HG03045 (cell line): ENCODE measurements around the gene ACOD1.

Source experiments
- ATAC-seq: cut with Tn5 transposase; IDR thresholded peaks from one replicate; pipeline ENCODE4 v1.9.1; 2021; ENCODE audit warnings: mild to moderate bottlenecking, moderate library complexity; ENCODE audit not compliant: unreplicated experiment

The ACOD1 gene

DNA sequence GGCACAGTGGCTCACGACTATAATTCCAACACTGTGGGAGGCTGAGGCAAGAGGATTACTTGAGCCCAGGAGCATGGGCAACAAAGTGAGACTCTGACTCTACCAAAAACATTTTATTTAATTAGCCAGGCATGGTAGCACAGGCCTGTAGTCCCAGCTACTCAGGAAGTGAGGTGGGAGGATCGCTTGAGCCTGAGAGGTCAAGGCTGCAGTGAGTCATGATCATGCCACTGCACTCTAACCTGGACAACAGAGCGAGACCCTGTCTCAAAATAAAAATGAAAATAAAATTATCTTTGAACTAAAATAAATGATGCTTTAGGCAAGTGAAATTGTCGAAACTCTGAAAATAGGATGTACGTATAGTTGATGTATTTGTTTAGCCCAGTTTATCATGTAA is 35.4 kb downstream of the ACOD1 start:
- ATAC-seq, result no peak

DNA sequence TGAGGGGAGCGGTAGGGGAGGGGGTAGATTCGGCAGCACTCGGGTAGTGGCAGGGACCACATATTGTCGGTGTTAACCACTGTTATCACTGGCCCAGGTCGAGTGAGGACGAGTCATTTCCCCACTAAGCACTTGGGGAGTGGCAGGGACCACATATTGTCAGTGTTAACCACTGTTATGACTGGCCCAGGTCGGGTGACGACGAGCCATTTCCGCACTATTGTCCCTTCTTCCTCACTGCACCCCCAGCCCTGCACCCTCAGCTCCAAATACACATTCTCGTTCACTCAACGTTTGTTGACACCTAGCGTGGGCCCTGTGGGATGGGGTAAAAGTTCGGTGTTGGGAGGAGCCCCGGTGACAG is 43.1 kb downstream of the ACOD1 start:
- ATAC-seq, result peak; percentile 43

DNA sequence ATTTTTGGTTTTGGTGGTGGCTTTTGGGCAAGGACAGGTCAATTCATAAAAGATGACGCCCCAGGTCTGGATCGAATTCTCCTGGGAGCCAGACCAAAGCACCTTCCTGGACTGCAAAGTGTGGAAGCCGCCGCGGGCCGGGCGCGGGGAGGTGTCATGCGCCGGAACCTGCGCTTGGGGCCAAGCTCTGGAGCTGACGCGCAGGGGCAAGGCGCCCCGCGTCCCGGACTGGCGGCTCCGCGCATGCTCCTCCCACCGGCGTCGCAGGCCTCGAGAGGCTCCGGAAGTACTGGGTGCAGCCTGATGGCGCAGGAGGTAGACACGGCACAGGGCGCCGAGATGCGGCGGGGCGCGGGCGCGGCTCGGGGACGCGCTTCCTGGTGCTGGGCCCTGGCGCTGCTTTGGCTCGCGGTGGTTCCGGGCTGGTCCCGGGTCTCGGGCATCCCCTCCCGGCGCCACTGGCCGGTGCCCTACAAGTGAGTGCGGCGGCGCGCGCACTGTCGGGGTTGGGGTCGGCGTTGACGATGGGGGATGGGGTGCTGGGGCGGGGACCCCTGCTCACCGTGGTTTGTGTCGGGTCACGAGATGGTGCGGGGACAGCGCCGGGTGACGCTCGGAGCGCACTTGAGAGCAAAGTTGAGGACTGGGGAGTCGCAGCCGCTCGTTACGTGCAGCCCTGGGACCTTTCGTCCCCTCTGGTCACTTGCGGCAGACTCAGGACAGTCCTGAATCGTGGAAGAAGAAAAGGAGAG is 43.7 kb downstream of the ACOD1 start, which contains the start of gene CLN5:
TSS of gene CLN5 (plus strand) at position 286 of the 752 bp plus-strand sequence. CDS start at position 304, 18 bp downstream.
- ATAC-seq, result peak; percentile 95

DNA sequence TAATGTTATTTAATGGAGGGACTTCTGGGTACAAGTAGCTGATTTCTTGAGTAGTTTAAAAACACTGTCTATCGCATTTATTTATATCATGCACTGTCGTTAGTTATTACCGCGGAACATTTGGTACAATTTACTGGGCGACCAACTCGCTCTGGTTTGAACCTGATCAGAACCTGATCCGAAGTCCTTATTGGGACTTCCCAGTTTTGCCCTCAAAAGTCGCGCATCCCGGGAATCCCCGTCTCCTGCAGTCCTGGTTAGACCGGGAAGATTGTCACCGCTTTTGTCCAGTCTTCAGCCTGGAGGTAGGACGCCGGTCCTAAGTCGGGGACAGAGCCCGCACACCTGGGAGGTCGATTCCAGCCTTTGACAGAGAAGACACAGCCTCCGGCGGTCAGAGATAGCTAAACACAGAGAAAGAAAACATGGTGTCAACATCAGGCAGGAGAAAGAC is 44.3 kb downstream of the ACOD1 start:
- ATAC-seq, result peak; percentile 8

DNA sequence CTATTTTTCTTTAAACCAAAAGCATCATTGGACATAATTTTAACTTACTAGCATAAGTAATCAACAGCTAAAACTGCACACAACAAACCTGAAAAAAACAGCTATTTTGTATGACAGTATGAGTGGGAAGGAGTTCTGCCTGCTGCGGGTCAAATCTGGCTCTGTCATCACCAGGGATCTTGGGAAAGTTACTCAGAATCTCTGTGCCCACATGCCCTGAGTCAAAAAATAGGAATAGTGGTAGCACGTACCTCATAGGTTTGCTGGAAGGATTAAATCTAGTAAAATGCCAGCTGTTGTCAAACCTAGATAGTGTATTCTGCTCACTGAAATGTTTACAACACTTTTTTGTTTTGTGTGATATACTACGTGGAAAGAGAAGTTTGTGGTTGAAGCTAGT is 44.7 kb downstream of the ACOD1 start:
- no peak for ATAC-seq

DNA sequence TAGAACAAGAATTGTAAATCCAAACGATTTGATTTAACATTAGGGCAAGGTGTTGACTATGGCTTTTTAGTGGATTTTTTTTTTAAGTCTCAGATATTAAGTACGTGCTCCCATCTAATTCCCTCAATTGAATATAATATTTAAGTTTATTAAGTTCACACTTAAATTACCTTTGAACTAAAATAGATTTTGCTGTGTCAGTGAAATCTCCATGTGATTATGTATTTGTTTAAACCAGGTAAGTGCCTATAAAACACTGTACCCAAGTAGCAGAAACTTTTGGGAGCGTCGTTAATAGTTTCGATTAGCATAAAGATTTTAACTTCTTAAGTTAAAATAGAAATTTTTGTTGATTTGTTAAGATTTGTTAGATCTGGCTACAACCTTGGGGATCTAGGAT is 45.2 kb downstream of the ACOD1 start:
- no peak for ATAC-seq

DNA sequence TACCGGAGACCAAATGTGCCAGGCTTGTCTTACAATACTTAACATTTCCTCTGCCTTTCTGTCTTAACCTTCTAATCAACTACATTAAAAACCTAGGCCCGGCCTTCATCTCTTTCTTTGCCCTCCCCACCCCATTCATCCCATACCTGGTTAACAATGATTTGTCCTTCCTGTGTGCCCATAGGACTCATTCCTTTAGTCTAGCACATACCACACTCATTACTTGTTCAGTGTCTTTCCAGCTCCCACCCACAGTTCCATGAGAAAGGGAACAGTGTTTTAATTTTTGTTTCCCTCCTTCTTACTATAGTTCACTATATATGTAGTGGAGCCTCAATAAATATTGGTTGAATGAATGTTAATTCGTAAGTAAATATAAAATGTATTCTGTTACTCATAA is 46.0 kb downstream of the ACOD1 start:
- no peak for ATAC-seq

DNA sequence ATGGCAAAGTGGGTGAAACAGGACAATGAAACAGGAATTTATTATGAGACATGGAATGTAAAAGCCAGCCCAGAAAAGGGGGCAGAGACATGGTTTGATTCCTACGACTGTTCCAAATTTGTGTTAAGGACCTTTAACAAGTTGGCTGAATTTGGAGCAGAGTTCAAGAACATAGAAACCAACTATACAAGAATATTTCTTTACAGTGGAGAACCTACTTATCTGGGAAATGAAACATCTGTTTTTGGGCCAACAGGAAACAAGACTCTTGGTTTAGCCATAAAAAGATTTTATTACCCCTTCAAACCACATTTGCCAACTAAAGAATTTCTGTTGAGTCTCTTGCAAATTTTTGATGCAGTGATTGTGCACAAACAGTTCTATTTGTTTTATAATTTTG is 52.2 kb downstream of the ACOD1 start:
- no peak for ATAC-seq

DNA sequence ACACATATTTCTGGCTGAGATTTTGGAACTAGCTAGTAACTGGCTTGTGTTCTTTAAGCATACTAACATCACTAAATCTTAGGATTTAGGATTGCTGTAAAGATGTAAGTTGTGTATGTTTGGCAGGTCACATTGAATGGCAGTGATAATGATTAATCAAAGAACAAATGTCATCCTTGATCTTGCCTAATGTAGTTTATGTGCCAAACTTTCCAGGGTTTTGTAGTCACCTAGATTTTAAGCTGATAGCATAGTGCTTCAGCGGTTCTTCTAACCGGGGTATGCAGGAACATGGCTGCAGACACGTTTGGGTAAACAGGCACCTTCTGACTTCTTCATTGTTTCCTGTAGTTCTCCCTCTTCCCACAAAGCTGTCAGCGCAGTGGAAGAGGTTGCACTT is 53.2 kb downstream of the ACOD1 start:
- ATAC-seq, result no peak

DNA sequence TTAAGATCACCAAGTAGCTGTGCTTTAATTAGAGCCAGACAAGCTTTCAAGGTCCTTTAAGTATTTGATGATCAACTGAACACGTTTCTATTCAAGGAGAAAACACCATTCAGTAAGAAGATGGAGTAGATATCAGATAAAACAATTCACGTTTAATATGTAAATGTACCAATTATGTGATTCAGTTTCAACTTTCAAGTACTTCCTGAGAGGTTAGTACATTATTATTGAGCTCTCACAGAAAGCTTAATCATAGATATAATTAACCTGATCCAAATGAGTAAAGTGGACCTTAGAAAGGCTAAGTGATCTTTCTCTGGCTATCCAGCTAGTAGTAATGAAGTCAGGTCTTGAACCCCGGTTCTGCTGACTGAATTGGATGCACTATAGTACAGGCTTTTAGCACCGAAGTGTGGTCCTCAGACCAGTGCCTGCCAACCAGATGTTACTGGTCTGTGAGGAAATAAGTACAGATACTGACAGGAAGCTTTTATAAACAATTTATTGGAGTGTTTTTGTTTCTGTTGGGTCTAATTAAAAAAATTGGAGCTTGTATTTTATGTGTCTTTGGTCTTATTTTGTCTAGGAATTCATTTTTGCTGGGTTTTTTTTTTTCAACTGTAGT is 53.8 kb downstream of the ACOD1 start:
- no peak for ATAC-seq

DNA sequence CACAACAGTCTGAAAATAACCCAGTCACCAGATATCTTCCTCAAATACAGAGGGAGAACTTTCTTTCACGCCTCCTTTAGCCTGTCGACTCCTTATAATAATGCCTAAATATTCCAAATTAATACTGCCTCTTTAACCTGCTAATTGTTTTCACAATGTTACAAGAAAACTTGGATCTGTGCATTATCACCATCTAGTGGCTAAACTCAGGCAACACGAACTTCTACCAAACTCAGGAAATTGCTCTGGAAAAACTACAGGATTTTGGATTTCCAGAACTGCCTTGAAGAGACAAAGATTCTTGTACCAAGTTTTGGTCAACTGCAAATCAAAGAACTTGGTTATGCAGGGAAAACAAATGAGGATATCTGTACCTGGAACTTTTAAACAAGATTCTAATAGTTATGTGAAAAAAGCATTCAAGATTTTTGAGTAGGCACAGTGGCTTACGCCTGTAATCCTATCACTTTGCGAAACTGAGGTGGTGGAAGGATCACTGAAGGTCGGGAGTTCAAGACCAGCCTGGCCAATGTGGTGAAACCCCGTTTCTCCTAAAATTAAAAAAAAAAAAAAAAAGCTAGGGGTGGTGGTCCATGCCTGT is 54.4 kb downstream of the ACOD1 start:
- no peak for ATAC-seq
